Left forelimb (tissue), 1 donor: ENCODE results near the gene SLC5A12.

Experiments
- DNase-seq: peaks from one replicate; pipeline ENCODE4 v3.0.0-alpha.2; 2018; ENCODE audit warnings: low spot score

The SLC5A12 gene

GRCh38 chr11:26721948-26722475 lies at the start of gene SLC5A12:
Gene SLC5A12 (minus strand): TSS chr11:26722060. CDS start chr11:26721714, 346 bp downstream.
- DNase-seq, result no peak

DNA sequence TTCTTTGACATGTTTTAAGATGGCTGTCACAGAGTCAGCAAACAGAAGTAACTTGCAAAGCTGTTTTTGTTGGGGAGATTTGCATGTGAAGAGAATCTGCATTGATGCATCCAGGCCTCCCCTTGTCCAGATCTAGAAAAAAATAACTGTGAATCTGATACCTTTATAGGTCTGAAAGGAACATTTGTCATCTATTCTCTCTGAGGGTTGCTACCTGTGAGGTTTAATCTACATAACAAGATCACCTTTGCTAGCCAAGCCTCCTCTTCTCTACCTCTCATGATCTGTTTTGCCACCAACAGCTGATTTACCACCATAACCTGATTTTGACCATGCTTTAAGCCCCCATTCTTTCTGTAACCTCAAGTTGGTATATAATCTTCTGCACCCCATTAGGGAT lies 47.2 kb upstream of the SLC5A12 start:
- no peak for DNase-seq

DNA sequence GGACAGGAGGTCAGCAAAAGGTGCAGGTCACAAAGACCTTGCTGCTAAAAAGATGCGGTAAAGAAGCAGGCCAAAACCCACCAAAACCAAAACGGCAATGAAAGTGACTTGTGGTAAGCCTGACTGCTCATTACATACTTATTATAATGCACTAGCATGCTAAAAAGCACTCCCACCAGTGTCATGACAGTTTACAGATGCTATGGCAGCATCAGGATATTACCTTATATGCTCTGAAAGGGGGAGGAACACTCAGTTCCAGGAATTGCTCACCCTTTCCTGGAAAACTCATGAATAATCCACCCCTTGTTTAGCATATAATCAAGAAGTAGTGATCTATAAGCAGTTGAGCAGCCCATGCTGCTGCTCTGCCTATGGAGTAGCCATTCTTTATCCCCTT lies 45.2 kb upstream of the SLC5A12 start:
- no peak for DNase-seq

DNA sequence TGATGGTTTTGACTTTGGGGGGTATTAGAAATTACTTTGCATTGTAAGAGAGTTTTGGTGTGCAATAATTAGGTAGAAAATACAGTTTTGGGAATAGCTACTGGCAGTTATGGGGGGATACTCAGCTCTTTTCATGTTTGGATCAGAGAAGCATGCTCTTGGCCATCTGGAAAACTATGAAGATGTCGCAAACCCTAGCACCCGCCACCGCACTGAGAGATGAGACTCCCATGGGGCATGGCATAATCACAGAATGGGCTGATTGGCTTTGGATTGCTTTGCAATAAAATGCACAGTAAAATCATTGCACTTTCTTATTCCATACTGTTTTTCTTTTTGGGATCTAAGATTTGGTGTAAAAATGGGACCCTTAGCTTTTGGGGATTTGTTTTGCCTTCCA lies 43.5 kb upstream of the SLC5A12 start:
- no peak for DNase-seq

DNA sequence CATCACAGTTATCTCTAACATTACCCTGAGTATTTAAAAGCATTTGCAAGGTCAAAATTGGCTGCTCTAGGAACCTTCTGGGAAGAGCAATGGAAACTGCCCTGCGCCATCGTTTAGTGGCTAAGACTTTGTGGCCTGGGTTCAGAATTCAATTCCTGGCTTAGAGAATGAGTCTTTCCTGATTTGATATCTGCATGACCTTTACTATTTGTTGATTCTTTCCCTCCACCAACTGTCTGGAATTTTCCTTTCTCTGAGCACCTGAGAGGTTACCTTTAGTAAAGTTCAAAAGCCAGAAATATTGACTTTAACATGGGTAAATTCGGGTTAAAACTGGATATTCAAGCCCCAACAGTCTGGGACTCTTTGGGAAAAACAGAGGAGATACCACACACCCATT lies 43.0 kb upstream of the SLC5A12 start:
- DNase-seq, result no peak

GRCh38 chr11:26764315-26764714 lies 42.5 kb upstream of the SLC5A12 start:
- DNase-seq, result no peak

GRCh38 chr11:26762089-26762488 lies 40.2 kb upstream of the SLC5A12 start:
- DNase-seq, result no peak

GRCh38 chr11:26761361-26761809 lies 39.5 kb upstream of the SLC5A12 start:
- no peak for DNase-seq

- no peak for DNase-seq
Observed at GRCh38 chr11:26757995-26758394, 36.1 kb upstream of the SLC5A12 start.

GRCh38 chr11:26755762-26756161 lies 33.9 kb upstream of the SLC5A12 start:
- DNase-seq, result no peak

DNA sequence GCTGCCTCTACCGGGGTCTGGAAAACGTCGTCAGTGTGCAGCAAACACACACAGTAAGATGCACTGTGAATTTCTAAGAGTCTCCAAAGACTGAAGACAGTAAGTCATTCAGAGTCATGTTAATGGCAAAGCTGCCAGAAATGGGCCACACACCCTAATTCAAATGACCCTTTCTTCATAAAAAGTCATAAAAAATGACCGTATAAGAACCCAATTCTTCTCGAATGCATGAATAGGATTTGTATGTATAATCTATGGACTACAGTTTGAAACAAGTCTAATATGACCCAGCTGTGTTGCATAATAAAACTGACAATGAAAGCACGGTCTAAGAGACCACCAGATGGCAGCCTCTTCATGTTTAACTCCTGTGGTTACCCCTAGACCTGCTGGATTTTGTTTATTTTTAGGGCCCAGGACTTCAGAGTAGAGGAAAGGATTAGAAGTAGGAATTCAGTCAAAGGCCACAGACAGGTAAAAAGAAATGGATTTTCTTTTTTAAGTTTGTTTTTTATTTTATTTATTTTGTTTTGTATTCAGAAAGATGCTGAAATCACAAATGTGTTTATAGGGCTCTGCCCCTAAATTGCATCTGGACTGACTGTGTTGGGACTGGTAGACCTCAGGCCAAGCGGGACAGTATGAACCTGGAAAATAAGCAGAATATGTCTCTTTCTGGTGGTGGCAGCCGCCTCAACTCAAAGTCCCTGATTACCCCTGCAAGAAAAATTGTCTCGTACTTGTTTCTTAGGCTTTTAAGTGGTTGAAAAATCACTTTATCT lies 32.1 kb upstream of the SLC5A12 start:
- no peak for DNase-seq

DNA sequence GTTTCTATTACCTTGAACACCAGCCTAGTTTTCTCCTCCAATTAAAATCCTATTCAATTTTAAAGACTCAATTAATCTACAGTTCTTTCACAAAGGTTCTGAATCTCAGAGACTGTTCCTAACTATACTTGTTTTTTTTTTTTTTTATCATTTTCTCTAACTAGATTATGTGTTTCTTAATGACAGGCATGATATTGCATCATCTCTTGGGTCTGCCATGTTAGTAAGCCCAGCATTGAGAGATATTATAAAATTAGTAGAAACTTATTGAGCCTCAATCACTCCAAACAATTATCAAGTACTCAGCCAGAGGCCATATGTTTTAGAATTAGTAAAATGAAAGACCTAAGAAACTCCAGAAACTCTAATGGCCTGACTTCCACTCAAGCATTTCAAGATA lies 28.1 kb upstream of the SLC5A12 start:
- DNase-seq, result no peak

- no peak for DNase-seq
Observed at GRCh38 chr11:26743622-26744021, 21.8 kb upstream of the SLC5A12 start.

DNA sequence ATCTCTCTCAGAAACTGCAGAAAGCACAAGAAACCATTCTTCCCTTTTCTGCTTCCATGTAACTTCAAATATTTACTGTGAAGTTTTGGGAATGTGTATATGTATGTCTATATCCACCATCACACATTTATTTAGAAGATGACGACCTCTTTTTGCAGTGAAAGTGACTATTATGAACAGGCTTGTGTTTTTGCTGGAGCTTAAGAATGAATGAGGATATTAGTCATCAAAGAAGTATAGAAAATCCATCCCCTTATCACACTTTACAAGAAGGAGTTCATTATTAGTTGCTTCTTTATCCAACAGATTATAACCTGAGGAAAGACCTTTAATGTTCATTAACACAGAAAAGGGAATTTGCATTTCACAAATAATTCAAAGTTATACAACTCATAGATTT lies 21.1 kb upstream of the SLC5A12 start:
- DNase-seq, result no peak

DNA sequence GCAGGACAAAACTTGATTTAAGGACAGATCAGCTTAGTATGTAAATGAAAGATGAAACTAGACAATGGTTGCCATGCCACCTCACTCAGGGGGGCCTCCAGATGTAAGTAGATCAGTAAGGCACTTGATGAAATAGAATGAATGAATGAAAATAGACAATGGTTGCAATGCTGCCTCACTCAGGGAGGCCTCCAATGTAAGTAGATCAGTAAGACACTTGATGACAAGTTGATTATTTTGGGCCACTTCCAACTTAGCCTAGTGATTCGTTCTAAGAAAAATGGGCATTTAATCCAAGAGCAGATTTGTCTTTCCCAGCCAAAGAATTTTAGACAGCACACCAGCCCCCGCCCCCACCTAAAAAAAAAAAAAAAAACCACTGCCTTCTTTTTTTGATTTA lies 19.2 kb upstream of the SLC5A12 start:
- DNase-seq, result no peak

DNA sequence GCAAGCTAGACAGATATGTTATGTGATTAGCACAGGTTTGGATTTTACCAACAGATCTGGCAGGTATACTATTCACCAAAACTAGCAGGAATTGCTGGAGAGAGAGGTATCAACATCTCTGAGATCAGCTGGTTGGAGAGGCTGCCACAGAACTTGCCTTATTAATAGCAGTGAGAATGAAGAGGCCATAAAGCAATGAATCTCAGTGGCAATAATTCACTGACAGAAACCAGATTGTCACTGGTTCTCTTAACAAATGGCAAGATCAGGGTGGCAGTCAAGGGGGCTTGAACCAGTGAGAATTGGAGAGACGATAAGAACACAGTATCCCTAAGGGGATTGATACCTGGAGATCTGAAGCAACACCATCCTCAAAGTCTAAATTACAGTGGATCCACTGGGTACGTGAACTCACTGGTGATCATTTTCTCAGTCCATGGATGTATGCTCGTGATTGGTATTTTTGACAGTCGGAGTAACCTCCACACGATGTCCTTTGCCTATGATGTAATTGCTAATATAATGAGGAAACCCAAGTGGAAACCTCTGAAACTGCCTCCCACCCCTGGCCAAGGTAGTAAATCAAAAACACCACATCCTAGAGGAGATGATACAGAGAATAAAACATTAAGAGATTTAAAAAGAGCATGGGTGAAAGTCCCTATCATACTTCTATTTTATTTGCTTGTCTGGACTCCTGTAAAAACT lies 17.7 kb upstream of the SLC5A12 start:
- no peak for DNase-seq

- DNase-seq, result no peak
Observed at GRCh38 chr11:26734691-26735090, 12.8 kb upstream of the SLC5A12 start.

DNA sequence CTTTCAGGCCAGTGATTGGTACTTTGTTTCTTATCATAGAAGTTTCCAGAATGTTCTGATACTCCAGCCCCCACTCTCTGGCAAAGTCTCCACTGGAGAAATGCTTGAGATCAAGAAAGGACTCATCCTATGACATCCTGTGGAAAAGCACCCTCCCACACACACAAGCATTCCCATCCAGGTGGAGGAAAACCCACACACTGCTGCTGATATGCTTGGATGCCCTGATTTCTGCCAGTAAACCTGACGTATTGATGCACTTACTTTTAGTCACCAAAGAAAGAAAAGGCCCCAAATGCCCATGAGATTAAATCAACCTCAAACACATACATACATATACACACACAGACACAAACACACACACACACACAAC lies 9.2 kb upstream of the SLC5A12 start:
- no peak for DNase-seq

DNA sequence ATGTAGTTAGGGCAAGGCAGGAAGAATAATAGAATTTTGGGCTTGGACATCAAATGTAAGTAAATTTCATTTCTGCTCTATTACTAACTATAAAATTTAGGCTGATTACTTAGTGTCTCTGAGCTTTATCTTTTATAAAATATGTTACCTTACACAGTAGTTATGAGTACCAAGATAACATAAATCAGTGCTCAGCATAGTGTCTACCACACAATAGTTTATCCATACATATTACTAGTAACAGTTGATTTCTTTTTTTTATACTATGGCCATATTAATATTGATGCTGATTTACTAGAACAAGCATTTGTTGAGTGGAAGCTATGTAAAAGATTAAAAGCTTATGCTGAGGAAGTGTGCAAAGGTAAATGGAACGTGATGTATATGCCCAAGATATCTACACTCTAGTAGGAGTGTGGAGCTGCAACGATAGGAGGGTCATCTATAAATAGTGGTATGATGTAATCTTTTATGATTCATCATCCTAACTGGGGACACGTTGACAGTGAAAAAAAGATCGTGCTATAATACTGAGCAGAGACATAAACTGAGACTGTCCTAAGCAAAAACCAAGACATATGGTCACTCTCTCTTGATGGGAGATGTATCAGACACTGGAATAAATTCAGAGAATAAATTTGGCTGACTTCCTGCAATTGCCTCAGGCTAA lies 8.7 kb upstream of the SLC5A12 start:
- no peak for DNase-seq

- no peak for DNase-seq
Observed at GRCh38 chr11:26729284-26729683, 7.4 kb upstream of the SLC5A12 start.

DNA sequence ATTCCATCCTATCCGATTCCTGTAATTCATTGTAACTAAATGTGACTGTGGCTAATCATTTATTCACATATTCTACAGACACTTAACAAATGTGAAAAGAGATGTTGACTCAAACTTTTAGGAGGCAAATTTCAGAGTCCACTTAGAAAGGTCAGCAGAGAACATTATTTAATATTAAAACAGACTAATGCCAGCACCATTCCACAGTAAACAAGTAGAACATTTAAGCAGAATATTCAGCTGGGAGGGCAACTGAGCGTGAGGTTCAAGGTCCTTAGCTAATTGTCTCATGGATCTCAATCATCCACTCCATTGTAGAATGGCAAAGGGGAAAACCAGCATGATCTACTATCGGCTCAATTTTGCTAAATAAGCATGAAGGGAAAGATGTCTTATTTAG lies 5.1 kb upstream of the SLC5A12 start:
- no peak for DNase-seq

GRCh38 chr11:26719998-26720397 lies 1.9 kb downstream of the SLC5A12 start:
- no peak for DNase-seq
